ENCODE measurements around the gene AK9. TPM values are rescaled to one million over a fixed set of nuclear protein-coding genes. Genes with fewer than 3 reads are reported as not detected.

The AK9 gene
- total RNA-seq, 1 experiment from 2014 or later, result 3.5 TPM

- Histone ChIP-seq H4K20me1 (ENCODE audit: insufficient read depth) (no peaks in the 10 kb centered on the region), H3K9me3 (ENCODE audit: control insufficient read depth in 1 of 2, insufficient read depth in 1 of 2, low read depth in 1 of 2, low read length in 2 of 2) (no peaks in the 10 kb centered on the region), H2AFZ (ENCODE audit: low read depth, low read length, poor library complexity, severe bottlenecking) (no peak overlapping the region), H3K4me3 (replicated peaks in 1 of 2; ENCODE audit: low read depth in 1 of 2, low read length in 2 of 2) (no peak overlapping the region), H3K27ac (ENCODE audit: low read depth, low read length) (no peak overlapping the region), H3K9me2 (ENCODE audit: insufficient read depth) (no peaks in the 10 kb centered on the region), H3K79me2 (ENCODE audit: insufficient read depth, low read length) (no peaks in the 10 kb centered on the region), H3K4me1 (ENCODE audit: control insufficient read depth in 1 of 2, insufficient read depth in 2 of 2, low read length in 2 of 2) (no peaks in the 10 kb centered on the region), H3K27me3 (ENCODE audit: insufficient read depth, low read length) (no peaks in the 10 kb centered on the region), H3K9ac (ENCODE audit: low read length) (no peak overlapping the region), H3K36me3 (ENCODE audit: control insufficient read depth in 1 of 2, insufficient read depth in 2 of 2, low read length in 2 of 2) (no peaks in the 10 kb centered on the region), H3K4me2 (ENCODE audit: low read length) (no peak overlapping the region)
- no TSS peak for BruUV-seq (replicated peaks)
- ChIA-PET CTCF (interaction anchor here (1.1 kb wide), 1 partner anchor 515 kb away, joined by 3 read pairs; no protein-coding TSS in a partner anchor), RAD21 (ENCODE audit: low non-redundant PET in 1 of 2, low total read pairs in 2 of 2, uncharacterized antibody in 2 of 2, unreplicated experiment in 2 of 2) (no interaction called here), POLR2A (no interaction called here)
- intact Hi-C loops (cut with micrococcal nuclease), result no loop called here
- DNase-seq (ENCODE audit: low read depth, low spot score) (no peak), ATAC-seq (no peak)
- TF ChIP-seq EGR1 (IDR thresholded peaks at IDR 0.05; ENCODE audit: low read depth) (no peak), ZNF274 (IDR thresholded peaks at IDR 0.05; ENCODE audit: low read depth, low read length) (no peak), TCF7L2 (IDR thresholded peaks at IDR 0.05; ENCODE audit: borderline replicate concordance, extremely low read depth, insufficient read depth, insufficient read length) (no peak), ZBTB33 (IDR thresholded peaks at IDR 0.05; ENCODE audit: extremely low read depth, insufficient replicate concordance, low read length) (no peak), POLR2AphosphoS5 (IDR thresholded peaks at IDR 0.05; ENCODE audit: low read depth, low read length) (no peak), POLR2A (IDR thresholded peaks at IDR 0.05; ENCODE audit: borderline replicate concordance, extremely low read depth, insufficient read depth, insufficient read length) (no peak), EZH2 (IDR thresholded peaks at IDR 0.05) (no peak)
- TF ChIP-seq, protein P1, sequence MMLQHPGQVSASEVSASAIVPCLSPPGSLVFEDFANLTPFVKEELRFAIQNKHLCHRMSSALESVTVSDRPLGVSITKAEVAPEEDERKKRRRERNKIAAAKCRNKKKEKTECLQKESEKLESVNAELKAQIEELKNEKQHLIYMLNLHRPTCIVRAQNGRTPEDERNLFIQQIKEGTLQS (IDR thresholded peaks at IDR 0.05), result no peak
Measured at GRCh38 chr6:109524129-109524528, 166.9 kb downstream of the AK9 start.

- no peak overlapping the region for H2AFZ ChIP-seq (ENCODE audit: low read depth, low read length, poor library complexity, severe bottlenecking)
- no peak overlapping the region for H3K27ac ChIP-seq (ENCODE audit: low read depth, low read length)
- DNase-seq (ENCODE audit: low read depth, low spot score) (no peak), ATAC-seq (no peak)
- H3K9me2 ChIP-seq (ENCODE audit: insufficient read depth), result no peaks in the 10 kb centered on the region
- H3K4me2 ChIP-seq (ENCODE audit: low read length), result no peak overlapping the region
- no peaks in the 10 kb centered on the region for H4K20me1 ChIP-seq (ENCODE audit: insufficient read depth)
- BruUV-seq (replicated peaks), result no TSS peak
- no peaks in the 10 kb centered on the region for H3K79me2 ChIP-seq (ENCODE audit: insufficient read depth, low read length)
- CTCF ChIA-PET, result no interaction called here
- H3K9ac ChIP-seq (ENCODE audit: low read length), result no peak overlapping the region
- intact Hi-C loops (cut with micrococcal nuclease), result no loop called here
- POLR2A ChIA-PET, result no interaction called here
- RAD21 ChIA-PET (ENCODE audit: low non-redundant PET in 1 of 2, low total read pairs in 2 of 2, uncharacterized antibody in 2 of 2, unreplicated experiment in 2 of 2), result no interaction called here
- H3K4me1 ChIP-seq (ENCODE audit: control insufficient read depth in 1 of 2, insufficient read depth in 2 of 2, low read length in 2 of 2), result no peaks in the 10 kb centered on the region
- H3K36me3 ChIP-seq (ENCODE audit: control insufficient read depth in 1 of 2, insufficient read depth in 2 of 2, low read length in 2 of 2), result no peaks in the 10 kb centered on the region
- no peak overlapping the region for H3K4me3 ChIP-seq (replicated peaks in 1 of 2; ENCODE audit: low read depth in 1 of 2, low read length in 2 of 2)
- no peaks in the 10 kb centered on the region for H3K27me3 ChIP-seq (ENCODE audit: insufficient read depth, low read length)
- no peaks in the 10 kb centered on the region for H3K9me3 ChIP-seq (ENCODE audit: control insufficient read depth in 1 of 2, insufficient read depth in 1 of 2, low read depth in 1 of 2, low read length in 2 of 2)
- TF ChIP-seq RAD21 (IDR thresholded peaks at IDR 0.05; ENCODE audit: low read depth) (no peak), YY1 (IDR thresholded peaks at IDR 0.05; ENCODE audit: extremely low read depth, insufficient replicate concordance, low read depth, low read length) (no peak), MAX (IDR thresholded peaks at IDR 0.05) (no peak), EZH2 (IDR thresholded peaks at IDR 0.05) (no peak), CBX3 (IDR thresholded peaks at IDR 0.05; ENCODE audit: low read depth) (no peak), FOSL1 (IDR thresholded peaks at IDR 0.05; ENCODE audit: low read depth) (no peak), ZFX (IDR thresholded peaks at IDR 0.05) (no peak), JUND (IDR thresholded peaks at IDR 0.05) (no peak), SRF (IDR thresholded peaks at IDR 0.05; ENCODE audit: low read depth) (no peak), SIN3A (IDR thresholded peaks at IDR 0.05; ENCODE audit: low read depth) (no peak), TCF7L2 (IDR thresholded peaks at IDR 0.05; ENCODE audit: borderline replicate concordance, extremely low read depth, insufficient read depth, insufficient read length) (no peak), SP1 (IDR thresholded peaks at IDR 0.05; ENCODE audit: low read depth) (no peak), EGR1 (IDR thresholded peaks at IDR 0.05; ENCODE audit: low read depth) (no peak)
- TF ChIP-seq, protein P1 (IDR thresholded peaks at IDR 0.05), result no peak
Measured at GRCh38 chr6:109523478-109523877, 167.5 kb downstream of the AK9 start.
